Liver (tissue), 9 donors: ENCODE results near the gene FBP1. TPM values are rescaled to one million over a fixed set of nuclear protein-coding genes. Genes with fewer than 3 reads are reported as not detected.

Experiments
- DNase-seq: peaks from one replicate; pipeline ENCODE4 v3.0.0-alpha.2; 2017; ENCODE audit warnings: low spot score
- H3K27ac ChIP-seq, 2 donors: one replicate each; pipeline ENCODE4 v1.7.0; 2013; ENCODE audit warnings: inconsistent platforms in 2 of 2, low read length in 2 of 2, control low read depth in 1 of 2, low read depth in 1 of 2, mild to moderate bottlenecking in 1 of 2
- H3K27me3 ChIP-seq, 4 donors: one replicate each; pipeline versions ENCODE4 v1.6.1 to v1.7.0; 2013; ENCODE audit warnings: low read length in 3 of 4, inconsistent platforms in 1 of 4, mild to moderate bottlenecking in 1 of 4, moderate library complexity in 1 of 4; ENCODE audit not compliant: control insufficient read depth in 4 of 4, insufficient read depth in 4 of 4
- H3K36me3 ChIP-seq, 4 donors: one replicate each; pipeline versions ENCODE4 v1.6.1 to v1.7.0; 2013; ENCODE audit warnings: low read length in 3 of 4, mild to moderate bottlenecking in 3 of 4, low read depth in 1 of 4, moderate library complexity in 1 of 4; ENCODE audit not compliant: control insufficient read depth in 4 of 4, insufficient read depth in 3 of 4
- H3K4me1 ChIP-seq, 4 donors: one replicate each; pipeline versions ENCODE4 v1.6.1 to v1.7.0; 2013; ENCODE audit warnings: low read length in 3 of 4, mild to moderate bottlenecking in 3 of 4, moderate library complexity in 1 of 4; ENCODE audit not compliant: control insufficient read depth in 4 of 4, insufficient read depth in 4 of 4
- H3K4me3 ChIP-seq, 3 donors: one replicate each; pipeline versions ENCODE4 v1.6.1 to v1.7.0; 2013; ENCODE audit warnings: low read length in 3 of 3, control low read depth in 1 of 3, low read depth in 1 of 3, mild to moderate bottlenecking in 1 of 3
- H3K9ac ChIP-seq, 2 donors: one replicate each; pipeline ENCODE4 v1.7.0; 2013; ENCODE audit warnings: low read length in 2 of 2, mild to moderate bottlenecking in 2 of 2, moderate library complexity in 2 of 2, control low read depth in 1 of 2, low read depth in 1 of 2
- H3K9me3 ChIP-seq, 4 donors: one replicate each; pipeline versions ENCODE4 v1.6.1 to v1.7.0; 2013; ENCODE audit warnings: low read length in 3 of 4; ENCODE audit not compliant: control insufficient read depth in 4 of 4
- EGR1 ChIP-seq, 2 donors: IDR thresholded peaks; 2 replicates each; pipeline ENCODE4 v1.6.1; 2016 to 2018; ENCODE audit warnings: antibody characterized with exemption in 2 of 2, low read depth in 2 of 2
- FOXA1 ChIP-seq: IDR thresholded peaks from 2 replicates; pipeline ENCODE4 v1.6.1; 2016; ENCODE audit warnings: antibody characterized with exemption
- FOXA2 ChIP-seq: IDR thresholded peaks from 2 replicates; pipeline ENCODE4 v1.6.1; 2016; ENCODE audit warnings: antibody characterized with exemption
- GABPA ChIP-seq, 2 donors: IDR thresholded peaks in 1 of 2; conservative IDR thresholded peaks in 1 of 2; 2 replicates each; pipeline ENCODE4 v1.6.1; 2016; ENCODE audit warnings: antibody characterized with exemption in 2 of 2, mild to moderate bottlenecking in 1 of 2, moderate library complexity in 1 of 2
- HNF4A ChIP-seq, 2 donors: conservative IDR thresholded peaks; 2 replicates each; pipeline ENCODE4 v1.6.1; 2016; ENCODE audit warnings: antibody characterized with exemption in 2 of 2, mild to moderate bottlenecking in 2 of 2
- HNF4G ChIP-seq: IDR thresholded peaks from 2 replicates; pipeline ENCODE4 v1.6.1; 2016; ENCODE audit warnings: antibody characterized with exemption
- JUND ChIP-seq, 2 donors: IDR thresholded peaks; 2 replicates each; pipeline ENCODE4 v1.6.1; 2016; ENCODE audit warnings: antibody characterized with exemption in 2 of 2
- NR2F2 ChIP-seq: IDR thresholded peaks from 2 replicates; pipeline ENCODE4 v1.6.1; 2016; ENCODE audit warnings: antibody characterized with exemption
- RAD21 ChIP-seq, 2 donors: IDR thresholded peaks; 2 replicates each; pipeline ENCODE4 v1.6.1; 2016; ENCODE audit warnings: antibody characterized with exemption in 2 of 2, mild to moderate bottlenecking in 2 of 2
- RXRA ChIP-seq, 2 donors: IDR thresholded peaks; 2 replicates each; pipeline ENCODE4 v1.6.1; 2017 to 2018; ENCODE audit warnings: antibody characterized with exemption in 2 of 2, mild to moderate bottlenecking in 1 of 2
- SP1 ChIP-seq: IDR thresholded peaks from 2 replicates; pipeline ENCODE4 v1.6.1; 2018; ENCODE audit warnings: antibody characterized with exemption, mild to moderate bottlenecking
- TAF1 ChIP-seq: conservative IDR thresholded peaks from 2 replicates; pipeline ENCODE4 v1.6.1; 2016; ENCODE audit warnings: antibody characterized with exemption, mild to moderate bottlenecking
- YY1 ChIP-seq: IDR thresholded peaks from 2 replicates; pipeline ENCODE4 v1.6.1; 2016; ENCODE audit warnings: antibody characterized with exemption, mild to moderate bottlenecking
- WGBS: extraction: QIAGEN DNeasy Blood & Tissue Kit; methylation state at CpG from one replicate; pipeline ENCODE4 v1.1.7; 2013; 5-methylcytosine and 5-hydroxymethylcytosine counted together
- polyA plus RNA-seq, 2 donors: library from polyadenylated mRNA; stranded (reverse) in 1 of 2; unstranded in 1 of 2; fragments of 200-250 nt in 1 of 2; fragments of >200 nt in 1 of 2; fragmentation: Nextera tagmentation in 1 of 2; extraction: Ambion mirVana in 1 of 2; gene quantifications; one replicate each; pipeline versions ENCODE4 v1.2.1 to v1.2.3, GENCODE V29; 2013 to 2015
- total RNA-seq, 2 donors: library from RNA; depleted of rRNA; stranded (reverse); fragments of >200 nt; gene quantifications; one replicate each; pipeline ENCODE4 v1.2.3, GENCODE V29; 2014
- TF ChIP-seq, protein P1 (sequence below): IDR thresholded peaks from 2 replicates; pipeline ENCODE4 v1.6.1; 2016; ENCODE audit warnings: antibody characterized with exemption
- TF ChIP-seq, protein P2 (sequence below): IDR thresholded peaks from 2 replicates; pipeline ENCODE4 v1.6.1; 2016; ENCODE audit warnings: antibody characterized with exemption
- TF ChIP-seq, protein P3 (sequence below): fragments of 150-350 bp; IDR thresholded peaks from 2 replicates; pipeline ENCODE4 v1.5.1; 2017; ENCODE audit warnings: improper control_type of control experiment, low read depth, low read length; ENCODE audit not compliant: missing input control
- TF ChIP-seq, protein P4 (sequence below): IDR thresholded peaks from 2 replicates; pipeline ENCODE4 v1.6.1; 2016; ENCODE audit warnings: antibody characterized with exemption
- TF ChIP-seq, protein P5 (sequence below): IDR thresholded peaks from 2 replicates; pipeline ENCODE4 v1.6.1; 2016; ENCODE audit warnings: antibody characterized with exemption, mild to moderate bottlenecking
- donor health status: healthy.
- donor health status: healthy.
- donor health status: healthy.
- donor health status: healthy.
- donor health status: healthy.

FBP1 gene
- total and polyA plus RNA-seq, 4 donors, result 27.8 to 574 (median 317) TPM

DNA sequence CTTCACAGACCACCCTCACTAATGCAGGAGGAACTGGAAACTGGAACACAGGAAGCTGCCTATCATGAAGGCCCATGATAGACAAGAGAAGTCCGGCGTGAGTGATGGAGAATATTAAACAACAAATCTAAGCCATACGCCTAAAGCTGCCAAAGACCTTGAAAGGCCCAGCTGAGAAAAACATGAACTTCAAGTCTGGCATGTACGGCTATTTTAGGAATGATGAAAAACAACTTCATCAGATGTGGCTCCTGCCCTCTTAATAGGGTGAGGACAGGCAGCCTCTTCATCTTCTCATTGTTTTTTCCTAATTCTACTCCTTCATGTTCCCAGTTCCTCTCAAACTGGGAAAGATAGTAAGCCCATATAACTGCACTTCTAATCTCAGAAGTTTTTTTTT, 20.3 kb downstream of the FBP1 start:
- no peak for DNase-seq
- H3K9ac ChIP-seq, result no peak overlapping the region
- no peaks in the 10 kb centered on the region for H3K27me3 ChIP-seq
- 87% methylated on average over 4 of the region's 4 CpGs for WGBS
- no peaks in the 10 kb centered on the region for H3K9me3 ChIP-seq
- TF ChIP-seq GABPA (IDR thresholded peaks at IDR 0.05 in 1 of 2, conservative IDR thresholded peaks at IDR 0.05 in 1 of 2), result no peak
- no peak for TF ChIP-seq JUND (IDR thresholded peaks at IDR 0.05)
- no peak for TF ChIP-seq HNF4G
- no peak for TF ChIP-seq FOXA1
- TF ChIP-seq FOXA2, result no peak
- no peak for TF ChIP-seq SP1
- TF ChIP-seq, protein P1, sequence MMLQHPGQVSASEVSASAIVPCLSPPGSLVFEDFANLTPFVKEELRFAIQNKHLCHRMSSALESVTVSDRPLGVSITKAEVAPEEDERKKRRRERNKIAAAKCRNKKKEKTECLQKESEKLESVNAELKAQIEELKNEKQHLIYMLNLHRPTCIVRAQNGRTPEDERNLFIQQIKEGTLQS, result no peak
- TF ChIP-seq, protein P2, sequence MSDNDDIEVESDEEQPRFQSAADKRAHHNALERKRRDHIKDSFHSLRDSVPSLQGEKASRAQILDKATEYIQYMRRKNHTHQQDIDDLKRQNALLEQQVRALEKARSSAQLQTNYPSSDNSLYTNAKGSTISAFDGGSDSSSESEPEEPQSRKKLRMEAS, result no peak
- TF ChIP-seq RAD21 (IDR thresholded peaks at IDR 0.05), result no peak
- TF ChIP-seq TAF1, result no peak
- TF ChIP-seq, protein P3, sequence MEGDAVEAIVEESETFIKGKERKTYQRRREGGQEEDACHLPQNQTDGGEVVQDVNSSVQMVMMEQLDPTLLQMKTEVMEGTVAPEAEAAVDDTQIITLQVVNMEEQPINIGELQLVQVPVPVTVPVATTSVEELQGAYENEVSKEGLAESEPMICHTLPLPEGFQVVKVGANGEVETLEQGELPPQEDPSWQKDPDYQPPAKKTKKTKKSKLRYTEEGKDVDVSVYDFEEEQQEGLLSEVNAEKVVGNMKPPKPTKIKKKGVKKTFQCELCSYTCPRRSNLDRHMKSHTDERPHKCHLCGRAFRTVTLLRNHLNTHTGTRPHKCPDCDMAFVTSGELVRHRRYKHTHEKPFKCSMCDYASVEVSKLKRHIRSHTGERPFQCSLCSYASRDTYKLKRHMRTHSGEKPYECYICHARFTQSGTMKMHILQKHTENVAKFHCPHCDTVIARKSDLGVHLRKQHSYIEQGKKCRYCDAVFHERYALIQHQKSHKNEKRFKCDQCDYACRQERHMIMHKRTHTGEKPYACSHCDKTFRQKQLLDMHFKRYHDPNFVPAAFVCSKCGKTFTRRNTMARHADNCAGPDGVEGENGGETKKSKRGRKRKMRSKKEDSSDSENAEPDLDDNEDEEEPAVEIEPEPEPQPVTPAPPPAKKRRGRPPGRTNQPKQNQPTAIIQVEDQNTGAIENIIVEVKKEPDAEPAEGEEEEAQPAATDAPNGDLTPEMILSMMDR, result no peak
- no peak for TF ChIP-seq EGR1 (IDR thresholded peaks at IDR 0.05; ENCODE audit: low read depth in 2 of 2)
- TF ChIP-seq NR2F2, result no peak
- TF ChIP-seq, protein P4, sequence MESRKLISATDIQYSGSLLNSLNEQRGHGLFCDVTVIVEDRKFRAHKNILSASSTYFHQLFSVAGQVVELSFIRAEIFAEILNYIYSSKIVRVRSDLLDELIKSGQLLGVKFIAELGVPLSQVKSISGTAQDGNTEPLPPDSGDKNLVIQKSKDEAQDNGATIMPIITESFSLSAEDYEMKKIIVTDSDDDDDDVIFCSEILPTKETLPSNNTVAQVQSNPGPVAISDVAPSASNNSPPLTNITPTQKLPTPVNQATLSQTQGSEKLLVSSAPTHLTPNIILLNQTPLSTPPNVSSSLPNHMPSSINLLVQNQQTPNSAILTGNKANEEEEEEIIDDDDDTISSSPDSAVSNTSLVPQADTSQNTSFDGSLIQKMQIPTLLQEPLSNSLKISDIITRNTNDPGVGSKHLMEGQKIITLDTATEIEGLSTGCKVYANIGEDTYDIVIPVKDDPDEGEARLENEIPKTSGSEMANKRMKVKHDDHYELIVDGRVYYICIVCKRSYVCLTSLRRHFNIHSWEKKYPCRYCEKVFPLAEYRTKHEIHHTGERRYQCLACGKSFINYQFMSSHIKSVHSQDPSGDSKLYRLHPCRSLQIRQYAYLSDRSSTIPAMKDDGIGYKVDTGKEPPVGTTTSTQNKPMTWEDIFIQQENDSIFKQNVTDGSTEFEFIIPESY, result no peak
- TF ChIP-seq, protein P5, sequence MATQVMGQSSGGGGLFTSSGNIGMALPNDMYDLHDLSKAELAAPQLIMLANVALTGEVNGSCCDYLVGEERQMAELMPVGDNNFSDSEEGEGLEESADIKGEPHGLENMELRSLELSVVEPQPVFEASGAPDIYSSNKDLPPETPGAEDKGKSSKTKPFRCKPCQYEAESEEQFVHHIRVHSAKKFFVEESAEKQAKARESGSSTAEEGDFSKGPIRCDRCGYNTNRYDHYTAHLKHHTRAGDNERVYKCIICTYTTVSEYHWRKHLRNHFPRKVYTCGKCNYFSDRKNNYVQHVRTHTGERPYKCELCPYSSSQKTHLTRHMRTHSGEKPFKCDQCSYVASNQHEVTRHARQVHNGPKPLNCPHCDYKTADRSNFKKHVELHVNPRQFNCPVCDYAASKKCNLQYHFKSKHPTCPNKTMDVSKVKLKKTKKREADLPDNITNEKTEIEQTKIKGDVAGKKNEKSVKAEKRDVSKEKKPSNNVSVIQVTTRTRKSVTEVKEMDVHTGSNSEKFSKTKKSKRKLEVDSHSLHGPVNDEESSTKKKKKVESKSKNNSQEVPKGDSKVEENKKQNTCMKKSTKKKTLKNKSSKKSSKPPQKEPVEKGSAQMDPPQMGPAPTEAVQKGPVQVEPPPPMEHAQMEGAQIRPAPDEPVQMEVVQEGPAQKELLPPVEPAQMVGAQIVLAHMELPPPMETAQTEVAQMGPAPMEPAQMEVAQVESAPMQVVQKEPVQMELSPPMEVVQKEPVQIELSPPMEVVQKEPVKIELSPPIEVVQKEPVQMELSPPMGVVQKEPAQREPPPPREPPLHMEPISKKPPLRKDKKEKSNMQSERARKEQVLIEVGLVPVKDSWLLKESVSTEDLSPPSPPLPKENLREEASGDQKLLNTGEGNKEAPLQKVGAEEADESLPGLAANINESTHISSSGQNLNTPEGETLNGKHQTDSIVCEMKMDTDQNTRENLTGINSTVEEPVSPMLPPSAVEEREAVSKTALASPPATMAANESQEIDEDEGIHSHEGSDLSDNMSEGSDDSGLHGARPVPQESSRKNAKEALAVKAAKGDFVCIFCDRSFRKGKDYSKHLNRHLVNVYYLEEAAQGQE, result no peak
- TF ChIP-seq HNF4A (conservative IDR thresholded peaks at IDR 0.05), result no peak
- TF ChIP-seq YY1, result no peak
- no peak for TF ChIP-seq RXRA (IDR thresholded peaks at IDR 0.05)
- no peak overlapping the region for H3K27ac ChIP-seq
- H3K4me3 ChIP-seq, result no peak overlapping the region
- H3K4me1 ChIP-seq, result peaks cover 0 to 5% (median 0%) of the 10 kb centered on the region in 4 donors
- H3K36me3 ChIP-seq, result peaks cover 9 to 54% (median 45%) of the 10 kb centered on the region in 4 donors
